Left lung (tissue), 10 donors: ENCODE data around the gene CPLX4. TPM values are rescaled to one million over a fixed set of nuclear protein-coding genes. Genes with fewer than 3 reads are reported as not detected.

Experiments
- ATAC-seq: fragments of 200-7000 bp; cut with Tn5 transposase; one replicate; pipeline ENCODE4 v1.9.1; 2020; ENCODE audit warnings: moderate library complexity
- DNase-seq, 4 donors: peaks; one replicate each; pipeline ENCODE4 v3.0.0-alpha.2; 2013 to 2020
- H3K27ac ChIP-seq, 2 donors: fragments of 200-600 bp; sonication (generic) in 1 of 2; one replicate each; pipeline versions ENCODE4 v1.5.0 to v1.8.0; 2020 to 2021
- H3K27me3 ChIP-seq, 2 donors: fragments of 200-600 bp; sonication (generic) in 1 of 2; one replicate each; pipeline versions ENCODE4 v1.5.0 to v1.8.0; 2020 to 2021
- H3K36me3 ChIP-seq, 2 donors: fragments of 200-600 bp; sonication (generic) in 1 of 2; one replicate each; pipeline versions ENCODE4 v1.5.0 to v1.8.0; 2020 to 2021
- H3K4me1 ChIP-seq, 2 donors: fragments of 200-600 bp; one replicate each; pipeline ENCODE4 v1.8.0; 2021
- H3K4me3 ChIP-seq, 2 donors: fragments of 200-600 bp; sonication (generic) in 1 of 2; one replicate each; pipeline versions ENCODE4 v1.5.0 to v1.8.0; 2020 to 2021; ENCODE audit warnings: mild to moderate bottlenecking in 1 of 2
- H3K9me3 ChIP-seq, 2 donors: fragments of 200-600 bp; sonication (generic) in 1 of 2; one replicate each; pipeline versions ENCODE4 v1.5.0 to v1.8.0; 2020 to 2021
- intact Hi-C, 2 donors: fragments of 100-400 bp; cut with DNase I; formaldehyde crosslinking; loops; one replicate each; pipeline versions ENCODE4 v1.11.2 to v1.14.2; 2022
- polyA plus RNA-seq, 6 donors: library from polyadenylated mRNA; unstranded; fragments of 120-200 nt; gene quantifications; one replicate each; pipeline ENCODE4 v1.2.1, GENCODE V29; 2013; ENCODE audit not compliant: insufficient read length in 6 of 6
- total RNA-seq, 2 donors: library from RNA; stranded (reverse); fragmentation: NEBNext Ultra II Directional; extraction: Animal tissue kit (Norgen Biotek cat#: 25700); gene quantifications; one replicate each; pipeline ENCODE4 v1.2.1, GENCODE V29; 2021
- TF ChIP-seq, protein P1 (sequence below), 2 donors: fragments of 200-600 bp; sonication (generic) in 1 of 2; IDR thresholded peaks; one replicate each; pipeline versions ENCODE4 v1.5.0 to v1.8.0; 2021; ENCODE audit warnings: antibody characterized with exemption in 2 of 2
- donor health status: DM: no; HTN: yes; CAD: no.
- donor health status: DM: no; HTN: no; CAD: no.

The CPLX4 gene
- total and polyA plus RNA-seq, 8 donors, result not detected

DNA sequence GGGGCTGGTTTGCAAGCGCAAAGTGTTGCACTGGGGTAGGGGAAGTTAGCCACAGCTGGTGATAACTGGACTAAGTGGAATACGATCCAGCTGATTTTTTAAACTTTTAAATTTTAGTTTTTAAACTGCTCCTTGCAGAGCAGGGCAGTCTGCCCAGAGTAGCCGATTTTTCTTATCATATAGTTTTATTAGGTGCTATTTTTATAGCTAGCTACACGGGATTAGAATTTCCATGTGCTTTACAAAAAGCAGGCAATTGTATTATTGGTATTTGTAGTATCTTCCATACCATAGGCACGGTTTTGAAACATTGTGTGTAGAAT is 9.6 kb downstream of the CPLX4 start:
- DNase-seq (peak in 1 of 4 donors; percentile 32), ATAC-seq (peak; percentile 68)
- Histone ChIP-seq H3K4me1 (peaks cover 0 to 4% of the 10 kb centered on the region in 2 donors), H3K4me3 (peak overlapping the region in 1 of 2 donors; percentile 17), H3K36me3 (no peaks in the 10 kb centered on the region), H3K9me3 (no peaks in the 10 kb centered on the region), H3K27me3 (peaks cover 10 to 70% of the 10 kb centered on the region in 2 donors), H3K27ac (no peak overlapping the region)
- TF ChIP-seq, protein P1, sequence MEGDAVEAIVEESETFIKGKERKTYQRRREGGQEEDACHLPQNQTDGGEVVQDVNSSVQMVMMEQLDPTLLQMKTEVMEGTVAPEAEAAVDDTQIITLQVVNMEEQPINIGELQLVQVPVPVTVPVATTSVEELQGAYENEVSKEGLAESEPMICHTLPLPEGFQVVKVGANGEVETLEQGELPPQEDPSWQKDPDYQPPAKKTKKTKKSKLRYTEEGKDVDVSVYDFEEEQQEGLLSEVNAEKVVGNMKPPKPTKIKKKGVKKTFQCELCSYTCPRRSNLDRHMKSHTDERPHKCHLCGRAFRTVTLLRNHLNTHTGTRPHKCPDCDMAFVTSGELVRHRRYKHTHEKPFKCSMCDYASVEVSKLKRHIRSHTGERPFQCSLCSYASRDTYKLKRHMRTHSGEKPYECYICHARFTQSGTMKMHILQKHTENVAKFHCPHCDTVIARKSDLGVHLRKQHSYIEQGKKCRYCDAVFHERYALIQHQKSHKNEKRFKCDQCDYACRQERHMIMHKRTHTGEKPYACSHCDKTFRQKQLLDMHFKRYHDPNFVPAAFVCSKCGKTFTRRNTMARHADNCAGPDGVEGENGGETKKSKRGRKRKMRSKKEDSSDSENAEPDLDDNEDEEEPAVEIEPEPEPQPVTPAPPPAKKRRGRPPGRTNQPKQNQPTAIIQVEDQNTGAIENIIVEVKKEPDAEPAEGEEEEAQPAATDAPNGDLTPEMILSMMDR (IDR thresholded peaks at IDR 0.05), result no peak
- intact Hi-C loops, result loop anchor here in 1 of 2 donors (5.0 kb wide), 1 partner anchor 93 kb away; no protein-coding TSS in a partner anchor

GRCh38 chr18:59308248-59308937 is 10.1 kb downstream of the CPLX4 start:
- TF ChIP-seq, protein P1 (IDR thresholded peaks at IDR 0.05), result peak; percentile 75 to 80
- no peaks in the 10 kb centered on the region for H3K36me3 ChIP-seq
- intact Hi-C loops, result loop anchor here in 1 of 2 donors (5.0 kb wide), 1 partner anchor 94 kb away; no protein-coding TSS in a partner anchor
- no peak overlapping the region for H3K27ac ChIP-seq
- H3K4me3 ChIP-seq, result peak overlapping the region in 1 of 2 donors; percentile 17
- ATAC-seq, result peak; percentile 100
- peaks cover 10 to 70% of the 10 kb centered on the region in 2 donors for H3K27me3 ChIP-seq
- H3K9me3 ChIP-seq, result no peaks in the 10 kb centered on the region
- peaks cover 0 to 4% of the 10 kb centered on the region in 2 donors for H3K4me1 ChIP-seq
- DNase-seq, result peak; percentile 66 to 92 (median 79)

DNA sequence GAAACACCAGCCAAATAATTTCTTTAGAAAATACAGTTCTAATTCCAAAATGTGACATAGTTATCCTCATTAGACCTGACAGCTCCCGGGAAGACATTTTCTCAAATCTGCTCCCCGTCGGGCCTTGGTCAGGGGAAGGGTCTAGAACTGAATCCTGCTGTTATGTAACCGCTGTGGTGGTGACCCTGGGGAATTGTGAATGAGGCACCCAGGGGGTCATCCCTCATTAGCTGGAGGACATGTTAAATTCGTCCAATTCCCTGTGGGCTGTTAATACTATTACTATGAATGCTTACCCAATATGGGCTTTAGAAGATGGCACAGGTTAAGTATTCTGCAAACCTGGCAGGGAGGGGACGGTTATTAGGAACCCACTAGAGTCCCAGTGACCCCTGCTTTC is 11.8 kb downstream of the CPLX4 start:
- Histone ChIP-seq H3K4me3 (no peak overlapping the region), H3K4me1 (peaks cover 0 to 4% of the 10 kb centered on the region in 2 donors), H3K36me3 (no peaks in the 10 kb centered on the region), H3K27me3 (peaks cover 10 to 67% of the 10 kb centered on the region in 2 donors), H3K27ac (no peak overlapping the region), H3K9me3 (no peaks in the 10 kb centered on the region)
- TF ChIP-seq, protein P1 (IDR thresholded peaks at IDR 0.05), result no peak
- intact Hi-C loops, result loop anchor here in 1 of 2 donors (5.0 kb wide), 1 partner anchor 96 kb away; no protein-coding TSS in a partner anchor
- DNase-seq, result no peak
- ATAC-seq, result no peak

DNA sequence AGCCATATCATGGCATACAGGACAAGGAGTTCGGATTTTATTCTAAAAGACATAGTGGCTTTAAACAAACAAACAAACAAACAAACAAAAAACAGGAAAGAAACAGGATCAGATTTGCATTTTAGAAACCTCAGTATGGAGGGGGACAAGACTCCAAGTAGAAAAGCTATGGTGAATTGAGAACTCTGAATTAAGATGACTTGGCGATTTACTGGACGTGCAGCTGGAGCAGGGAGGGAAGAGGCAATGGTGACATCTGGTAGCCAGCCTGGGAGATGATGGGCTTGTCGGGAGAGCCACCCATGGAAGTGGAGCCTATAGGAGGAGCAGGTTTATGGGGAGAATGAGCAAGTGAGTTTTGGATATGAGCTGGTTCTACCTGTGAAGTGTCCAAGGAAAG is 13.2 kb downstream of the CPLX4 start:
- intact Hi-C loops, result loop anchor here in 1 of 2 donors (5.0 kb wide), 1 partner anchor 97 kb away; no protein-coding TSS in a partner anchor
- Histone ChIP-seq H3K4me1 (peaks cover 0 to 4% of the 10 kb centered on the region in 2 donors), H3K27ac (no peak overlapping the region), H3K4me3 (no peak overlapping the region), H3K36me3 (no peaks in the 10 kb centered on the region), H3K9me3 (no peaks in the 10 kb centered on the region), H3K27me3 (peaks cover 10 to 56% of the 10 kb centered on the region in 2 donors)
- no peak for DNase-seq
- no peak for ATAC-seq
- TF ChIP-seq, protein P1 (IDR thresholded peaks at IDR 0.05), result no peak

- TF ChIP-seq, protein P1 (IDR thresholded peaks at IDR 0.05), result no peak
- H3K27ac ChIP-seq, result no peak overlapping the region
- no peak for DNase-seq
- H3K27me3 ChIP-seq, result peaks cover 4 to 49% of the 10 kb centered on the region in 2 donors
- intact Hi-C loops, result no loop called here
- no peak for ATAC-seq
- no peak overlapping the region for H3K4me3 ChIP-seq
- H3K9me3 ChIP-seq, result no peaks in the 10 kb centered on the region
- peaks cover 0 to 2% of the 10 kb centered on the region in 2 donors for H3K4me1 ChIP-seq
- no peaks in the 10 kb centered on the region for H3K36me3 ChIP-seq
Observed at GRCh38 chr18:59303656-59304195, 14.7 kb downstream of the CPLX4 start.
